GM21447 (cell line): ENCODE measurements around the gene NAA20.

ENCODE experiments used
- ATAC-seq: cut with Tn5 transposase; IDR thresholded peaks from one replicate; pipeline ENCODE4 v1.9.1; 2021; ENCODE audit not compliant: unreplicated experiment

The NAA20 gene, protein sequence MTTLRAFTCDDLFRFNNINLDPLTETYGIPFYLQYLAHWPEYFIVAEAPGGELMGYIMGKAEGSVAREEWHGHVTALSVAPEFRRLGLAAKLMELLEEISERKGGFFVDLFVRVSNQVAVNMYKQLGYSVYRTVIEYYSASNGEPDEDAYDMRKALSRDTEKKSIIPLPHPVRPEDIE

DNA sequence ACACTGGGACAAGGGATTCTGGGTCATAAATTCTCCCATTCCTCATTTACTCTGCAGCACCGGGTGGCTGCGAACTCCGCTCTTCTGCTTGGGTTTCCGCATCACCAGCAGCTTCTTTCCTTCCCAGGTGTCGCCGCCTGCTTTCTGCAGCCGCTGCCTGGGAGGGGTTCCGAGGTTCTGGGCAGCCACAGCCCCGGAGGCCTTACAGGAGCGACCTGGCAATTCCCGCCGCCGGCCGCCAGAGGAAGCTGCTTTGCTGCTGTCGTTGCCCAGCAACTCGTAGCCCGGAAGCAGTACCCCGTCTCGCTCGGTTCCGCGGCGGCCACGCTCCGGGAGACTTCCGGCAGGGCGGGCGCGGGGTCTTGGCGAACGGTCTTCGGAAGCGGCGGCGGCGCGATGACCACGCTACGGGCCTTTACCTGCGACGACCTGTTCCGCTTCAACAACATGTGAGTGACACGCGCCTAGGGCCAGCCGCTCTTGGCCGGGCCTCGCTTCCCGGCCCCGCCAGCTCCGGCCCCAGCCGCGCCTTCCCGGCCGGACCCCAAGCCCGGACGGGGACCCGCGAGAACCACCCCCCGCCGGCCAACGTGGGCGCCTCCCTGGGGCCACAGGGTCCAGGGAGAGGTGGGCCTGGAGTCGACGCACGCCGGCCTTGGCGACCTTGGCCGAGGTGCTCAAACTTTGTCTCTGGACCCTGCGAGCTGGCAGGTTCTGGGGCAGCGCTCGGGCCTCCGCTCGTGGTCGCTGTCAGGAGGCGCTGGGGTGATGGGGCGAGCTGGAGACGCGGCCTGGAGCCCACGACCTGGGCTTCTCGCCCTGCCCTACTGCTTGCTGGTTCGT is at the start of gene NAA20:
Gene NAA20, plus strand, starts transcription at position 362 of the 843 bp plus-strand sequence. Its CDS starts 35 bp downstream, at position 397.
- peak; percentile 98 for ATAC-seq

DNA sequence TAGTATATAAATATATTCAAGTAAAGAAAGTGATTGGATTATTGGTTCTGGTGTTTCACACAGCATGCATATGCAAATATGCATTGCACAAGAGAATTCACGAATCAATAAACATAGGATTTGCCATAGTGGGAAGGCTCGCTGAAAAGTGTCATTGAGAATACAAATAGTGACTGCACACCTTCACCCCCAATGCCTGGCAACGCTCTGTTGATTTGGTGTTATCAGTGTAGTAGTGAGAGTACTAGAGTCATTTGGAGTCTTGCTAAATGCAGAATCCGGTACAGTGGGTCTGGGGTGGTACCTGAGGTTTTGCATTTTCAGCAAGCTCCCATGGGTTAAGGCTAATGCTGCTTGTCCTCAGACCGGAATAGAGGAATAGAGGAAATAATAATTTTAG is 49.7 kb upstream of the NAA20 start:
- ATAC-seq, result no peak

DNA sequence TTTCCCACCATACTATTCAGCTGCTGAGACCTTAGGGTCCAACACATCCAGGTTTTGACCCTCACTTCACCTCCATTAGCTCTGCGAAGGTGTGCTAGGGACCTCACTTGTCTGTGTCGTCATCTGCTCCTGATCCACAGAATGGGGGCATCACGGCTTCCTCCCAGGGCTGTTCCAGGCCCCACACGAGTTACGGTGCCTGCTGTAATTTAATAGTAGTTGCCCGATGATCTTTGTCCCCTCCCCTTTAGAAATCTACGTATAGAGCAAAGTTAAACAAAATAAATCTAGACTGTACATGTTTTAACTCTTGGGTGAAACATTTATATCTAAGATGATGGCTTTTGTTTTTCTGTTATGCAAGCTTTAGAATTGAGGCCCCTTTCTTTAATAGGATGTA is 49.1 kb upstream of the NAA20 start:
- no peak for ATAC-seq

DNA sequence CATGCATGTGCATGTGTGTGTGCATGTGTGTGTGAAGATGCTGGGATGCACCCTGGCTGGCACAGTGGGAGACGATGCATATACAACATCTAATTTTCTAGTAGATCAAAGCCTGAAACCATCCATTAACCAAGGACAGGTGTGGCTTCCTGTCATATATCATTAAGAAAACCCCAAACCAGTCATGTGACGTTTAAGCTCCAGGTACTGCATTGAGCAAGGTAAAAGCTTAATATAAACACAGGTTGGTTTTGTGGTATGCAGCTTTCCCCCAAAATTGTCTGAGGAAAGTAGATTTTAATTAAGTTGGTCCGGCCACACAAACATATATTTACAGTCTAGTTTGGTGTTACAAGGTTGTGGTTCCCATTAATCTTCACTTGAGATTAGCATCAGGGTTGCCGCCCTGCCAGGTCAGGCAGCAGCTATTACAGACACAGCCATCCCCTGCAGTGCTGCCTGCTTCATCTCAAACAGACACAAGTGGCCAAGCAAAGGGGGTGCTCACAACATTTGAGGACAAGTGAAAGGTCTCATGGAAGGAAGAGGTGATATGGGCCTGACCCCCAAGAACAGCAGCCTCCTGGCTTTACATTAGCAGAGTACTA is 48.6 kb upstream of the NAA20 start:
- no peak for ATAC-seq

DNA sequence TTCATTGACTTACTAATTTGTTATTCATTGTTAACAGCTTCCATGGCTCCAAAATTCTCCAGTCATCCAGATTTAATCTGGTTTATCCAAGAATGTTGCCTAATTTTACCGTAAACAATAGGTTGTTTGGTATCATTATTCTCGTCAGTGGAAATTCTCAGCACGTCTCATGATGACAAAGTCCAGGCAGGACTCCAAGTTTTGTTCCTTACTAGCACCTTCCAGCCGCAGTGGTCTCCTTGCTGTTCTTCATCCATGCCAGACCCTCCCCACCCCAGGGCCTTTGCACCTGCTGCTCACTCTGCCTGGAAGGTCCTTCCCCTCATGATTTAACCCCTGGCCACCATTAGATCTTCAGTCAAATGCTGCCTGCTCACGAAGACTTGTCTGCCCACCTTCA is 48.1 kb upstream of the NAA20 start:
- ATAC-seq, result no peak

DNA sequence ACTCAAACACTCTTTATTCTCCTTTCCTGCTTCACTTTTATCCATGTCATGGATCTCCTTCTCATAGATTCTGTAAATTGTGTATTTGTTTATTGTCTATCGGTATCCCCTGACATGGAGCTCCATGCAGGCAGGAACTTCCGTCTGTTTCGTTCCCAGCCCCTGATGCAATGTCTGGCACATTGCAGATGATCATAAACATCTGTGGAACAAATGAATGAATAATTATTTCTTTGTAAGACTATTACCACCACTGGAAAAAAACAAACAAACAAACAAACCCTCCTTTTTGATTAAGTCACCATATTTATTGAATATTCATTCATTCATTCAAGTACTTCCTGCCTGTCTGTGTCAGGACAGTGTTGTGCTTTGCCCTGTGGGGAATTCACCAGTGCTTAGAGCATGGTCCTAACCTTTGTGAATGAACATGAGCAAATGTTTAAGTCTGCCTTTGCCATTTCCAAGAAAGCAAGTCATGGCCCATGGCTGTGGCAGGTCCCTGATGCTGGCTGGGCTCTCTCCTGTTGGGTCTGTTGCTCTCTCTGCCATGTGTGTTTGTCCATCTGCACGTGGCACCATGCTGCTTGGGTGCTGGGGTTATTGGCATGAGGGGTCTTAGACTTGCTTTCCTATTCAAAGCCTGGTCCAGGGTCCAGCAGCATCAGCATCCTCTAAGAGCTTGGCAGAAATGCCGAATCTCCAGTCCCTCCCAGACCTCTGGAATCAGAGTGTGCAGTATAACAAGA is 47.5 kb upstream of the NAA20 start:
- ATAC-seq, result no peak

DNA sequence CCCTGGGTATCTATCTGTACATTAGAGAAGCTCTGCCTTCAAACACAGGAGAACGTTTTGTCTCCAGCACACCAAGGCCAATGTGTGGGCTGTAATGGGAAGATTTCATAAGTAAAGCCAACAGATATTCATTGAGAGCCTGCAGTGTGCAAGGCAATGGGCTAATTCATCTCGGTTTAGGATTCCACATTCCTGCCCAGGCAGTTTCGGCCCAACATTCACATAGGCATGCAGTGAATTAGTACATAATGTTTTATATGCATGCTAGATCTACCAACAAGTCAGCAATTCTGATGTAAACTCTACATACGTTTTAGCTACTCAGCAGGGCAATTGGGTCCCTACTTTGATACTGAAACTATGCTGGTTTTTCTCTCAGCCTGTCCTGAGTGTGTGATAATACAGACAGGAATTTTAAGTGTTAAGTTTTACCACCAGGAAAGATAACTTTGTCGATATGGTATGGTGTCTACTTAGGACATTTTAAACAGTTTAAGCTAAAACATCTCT is 46.9 kb upstream of the NAA20 start:
- ATAC-seq, result no peak

DNA sequence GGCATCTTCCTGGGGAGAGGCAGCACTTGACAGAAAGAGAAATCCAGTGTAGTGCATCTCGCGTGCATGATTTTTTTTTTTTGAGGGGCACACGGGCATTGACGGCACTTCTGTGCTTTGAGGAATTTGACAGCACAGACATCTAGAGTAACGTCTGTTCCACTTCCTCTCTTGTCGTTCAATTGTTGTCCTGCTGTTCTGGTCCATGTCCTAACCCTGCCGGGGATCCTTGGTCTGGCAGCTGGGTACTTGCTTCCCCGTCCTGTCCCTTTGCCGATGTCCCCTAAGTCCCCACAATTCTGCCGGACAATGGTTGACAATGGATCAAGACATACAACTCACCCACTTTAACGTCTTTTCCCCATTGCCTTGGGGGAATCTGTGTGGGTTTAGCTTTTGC is 46.0 kb upstream of the NAA20 start:
- no peak for ATAC-seq

DNA sequence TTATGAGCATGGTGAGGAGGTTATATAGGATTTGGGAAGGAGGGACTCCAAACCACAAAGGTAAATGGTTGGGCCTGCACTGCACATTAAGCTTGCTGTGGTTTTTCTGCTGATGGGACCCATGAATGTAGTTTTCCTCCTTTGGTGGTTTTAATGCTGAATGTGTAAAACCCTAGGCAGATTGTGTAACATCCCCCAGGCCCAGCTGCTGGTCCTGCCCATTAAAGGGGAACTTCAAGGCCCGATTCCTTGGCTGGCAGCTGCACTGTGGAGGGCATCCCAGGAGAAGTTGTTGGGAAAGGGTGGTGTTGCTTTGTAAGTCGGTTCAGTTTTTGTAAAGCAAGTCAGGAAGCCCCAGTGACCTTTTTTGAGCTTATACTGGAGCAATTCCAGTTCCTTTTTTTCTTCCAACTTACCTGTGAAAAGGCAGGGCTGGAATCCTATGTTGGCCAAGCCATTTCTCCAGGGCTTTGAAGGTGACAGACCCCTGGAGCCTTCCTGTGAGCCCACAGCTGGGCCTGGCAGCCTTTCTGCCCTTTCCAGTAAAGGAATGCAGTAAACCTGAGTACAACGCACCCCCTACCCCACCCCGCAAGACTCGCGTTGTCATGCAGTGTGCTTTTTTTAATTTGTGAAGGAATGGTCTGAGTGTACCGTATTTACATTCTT is 43.1 kb upstream of the NAA20 start:
- no peak for ATAC-seq

DNA sequence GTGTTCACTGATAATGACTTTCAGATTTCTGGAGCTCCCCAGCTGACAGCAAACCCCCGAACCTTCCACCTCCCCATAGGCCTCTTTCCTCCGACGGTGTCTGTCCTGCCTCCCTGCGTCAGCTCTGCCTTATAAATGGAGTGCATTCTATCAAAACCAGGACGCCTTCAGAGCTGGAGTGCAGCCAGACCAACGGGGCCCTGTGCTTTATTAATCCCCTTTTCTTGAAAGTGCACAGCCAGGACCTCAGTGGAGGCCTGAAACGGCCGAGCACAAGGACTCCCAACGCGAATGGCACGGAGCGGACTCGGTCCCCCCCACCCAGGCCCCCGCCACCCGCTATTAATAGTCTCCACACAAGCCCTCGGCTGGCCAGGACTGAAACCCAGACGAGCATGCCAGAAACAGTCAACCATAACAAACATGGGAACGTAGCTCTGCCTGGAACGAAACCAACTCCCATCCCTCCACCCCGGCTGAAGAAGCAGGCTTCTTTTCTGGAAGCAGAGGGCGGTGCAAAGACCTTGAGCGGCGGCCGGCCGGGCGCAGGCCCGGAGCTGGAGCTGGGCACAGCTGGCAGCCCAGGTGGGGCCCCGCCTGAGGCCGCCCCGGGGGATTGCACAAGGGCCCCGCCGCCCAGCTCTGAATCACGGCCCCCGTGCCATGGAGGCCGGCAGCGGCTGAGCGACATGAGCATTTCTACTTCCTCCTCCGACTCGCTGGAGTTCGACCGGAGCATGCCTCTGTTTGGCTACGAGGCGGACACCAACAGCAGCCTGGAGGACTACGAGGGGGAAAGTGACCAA is 42.3 kb upstream of the NAA20 start:
- ATAC-seq, result no peak

DNA sequence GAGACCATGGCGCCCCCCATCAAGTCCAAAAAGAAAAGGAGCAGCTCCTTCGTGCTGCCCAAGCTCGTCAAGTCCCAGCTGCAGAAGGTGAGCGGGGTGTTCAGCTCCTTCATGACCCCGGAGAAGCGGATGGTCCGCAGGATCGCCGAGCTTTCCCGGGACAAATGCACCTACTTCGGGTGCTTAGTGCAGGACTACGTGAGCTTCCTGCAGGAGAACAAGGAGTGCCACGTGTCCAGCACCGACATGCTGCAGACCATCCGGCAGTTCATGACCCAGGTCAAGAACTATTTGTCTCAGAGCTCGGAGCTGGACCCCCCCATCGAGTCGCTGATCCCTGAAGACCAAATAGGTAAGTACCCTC is 41.7 kb upstream of the NAA20 start:
- no peak for ATAC-seq

DNA sequence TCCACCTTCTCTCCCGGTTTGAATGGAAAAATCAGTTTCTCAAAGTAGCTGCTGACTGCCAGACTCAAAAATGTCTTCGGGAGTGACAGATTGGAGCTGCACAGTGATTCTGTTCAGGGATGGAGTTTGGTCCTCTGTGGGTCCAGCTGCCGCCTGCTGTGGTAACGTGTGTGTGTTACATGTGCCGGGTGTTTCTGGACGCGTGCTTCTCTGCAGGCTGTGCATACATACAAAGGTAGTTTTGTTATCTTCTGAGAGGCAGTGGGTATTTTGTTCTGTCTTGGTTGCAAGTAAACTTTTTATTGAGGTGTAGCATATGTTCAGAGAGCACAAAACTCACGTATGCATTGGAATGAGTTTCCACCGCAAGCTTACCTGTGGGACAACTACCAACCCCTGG is 41.3 kb upstream of the NAA20 start:
- ATAC-seq, result no peak

DNA sequence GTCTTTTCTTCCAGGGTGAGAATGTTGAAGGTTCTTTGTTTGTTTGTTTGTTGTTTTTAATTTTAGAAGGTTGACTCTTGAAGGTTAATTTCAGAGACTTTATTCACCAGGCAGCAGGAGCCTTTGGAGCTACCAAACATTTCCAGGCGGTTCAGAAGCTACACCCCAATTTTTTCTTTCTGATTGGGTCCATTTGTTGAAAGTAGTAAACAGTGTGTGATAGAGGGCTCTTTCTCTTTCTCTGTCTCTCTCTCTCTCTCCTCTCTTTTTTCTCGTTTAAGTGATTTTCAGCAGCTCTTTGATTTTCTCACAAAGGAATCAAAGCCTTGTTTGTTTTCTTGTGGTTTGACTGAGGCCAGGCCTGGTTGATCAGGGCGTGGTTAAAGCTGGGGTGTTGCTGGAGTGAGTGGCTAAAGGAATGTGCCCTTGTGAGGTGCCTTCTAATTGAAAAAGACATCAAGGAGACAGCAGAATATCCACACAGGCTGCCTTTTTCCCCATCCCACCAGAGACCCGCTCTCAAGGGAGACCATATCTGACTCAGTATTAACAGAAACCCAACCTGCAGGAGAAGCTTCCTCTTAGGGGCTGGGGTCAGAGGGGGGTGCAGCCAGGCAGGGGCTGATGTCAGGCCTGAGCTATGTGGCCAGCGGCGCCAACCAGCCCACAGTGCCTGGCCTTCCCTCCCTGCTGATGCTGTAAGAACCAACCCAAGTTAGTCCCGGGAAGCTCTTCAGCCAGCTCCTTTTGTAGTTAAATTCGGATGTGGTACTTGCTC is 40.4 kb upstream of the NAA20 start:
- ATAC-seq, result no peak

DNA sequence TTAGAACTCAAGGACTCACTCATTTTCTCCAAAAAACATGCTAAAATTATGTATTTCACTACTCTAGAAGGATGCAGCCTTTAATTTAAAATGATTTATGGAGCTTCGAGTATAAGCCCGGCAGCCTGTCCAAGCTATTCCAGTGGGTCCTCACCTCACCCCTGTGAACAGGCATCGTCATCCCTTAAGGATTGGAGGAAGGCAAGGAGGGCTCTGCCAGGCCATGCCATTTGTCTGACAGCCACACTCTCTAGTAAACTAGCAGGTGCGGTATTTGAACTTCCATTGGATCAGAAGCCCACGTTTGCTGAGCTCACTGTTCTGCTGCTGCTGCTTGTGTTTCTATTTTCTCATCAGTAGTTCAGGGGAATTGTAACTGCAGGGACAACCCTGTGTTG is 39.8 kb upstream of the NAA20 start:
- ATAC-seq, result no peak

DNA sequence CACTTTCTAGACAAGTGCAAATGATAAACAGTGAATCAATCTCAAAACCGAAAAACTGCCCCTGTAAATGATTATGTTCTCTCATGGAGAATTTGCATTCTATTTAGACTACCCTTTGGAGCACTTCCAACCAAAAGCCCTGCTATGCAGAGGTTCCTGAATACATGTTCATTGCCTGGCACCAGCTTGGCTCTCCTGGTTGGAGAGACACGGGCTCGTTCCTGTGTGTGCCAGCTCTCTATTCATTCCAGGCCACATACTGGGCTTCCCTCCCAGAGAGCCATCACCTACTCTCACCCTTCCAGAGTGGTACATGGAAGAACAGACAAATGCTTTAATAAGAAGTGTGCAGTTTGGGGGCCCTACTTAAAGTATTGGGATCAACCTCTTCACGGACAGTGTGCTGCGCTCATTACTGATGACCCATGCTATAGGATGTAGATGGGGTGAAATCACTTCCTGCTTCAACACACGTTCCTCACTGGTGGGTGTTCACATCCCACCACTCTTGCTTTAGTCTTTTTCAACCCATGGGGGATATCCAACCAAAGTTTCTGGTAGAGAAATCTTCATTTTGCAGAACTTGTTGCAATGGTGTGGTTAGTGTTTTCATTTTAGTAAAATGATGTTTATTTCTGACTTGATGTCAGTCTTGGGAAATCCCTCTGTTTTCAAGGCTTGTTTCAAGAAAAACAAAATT is 38.5 kb upstream of the NAA20 start:
- no peak for ATAC-seq

DNA sequence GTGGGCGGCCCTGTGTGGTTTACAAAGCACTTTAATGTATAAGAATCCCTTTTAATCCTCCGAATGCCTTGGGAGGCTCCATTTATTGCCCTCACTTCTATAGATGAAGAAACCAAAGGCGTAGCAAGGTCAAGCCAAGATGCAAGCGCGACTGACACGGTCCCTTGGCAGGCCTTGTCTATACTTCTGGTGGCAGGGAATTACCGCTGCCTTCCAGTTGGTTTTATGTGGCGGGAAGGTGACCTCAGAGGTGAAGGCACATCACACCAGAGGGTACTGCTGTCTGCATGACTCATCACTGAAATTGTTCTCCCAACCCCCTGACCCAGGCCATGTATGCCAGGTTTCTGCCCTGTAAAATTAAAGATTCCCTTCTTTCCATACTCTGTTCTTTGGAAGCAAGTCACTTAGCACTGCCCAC is 36.1 kb upstream of the NAA20 start:
- ATAC-seq, result no peak

DNA sequence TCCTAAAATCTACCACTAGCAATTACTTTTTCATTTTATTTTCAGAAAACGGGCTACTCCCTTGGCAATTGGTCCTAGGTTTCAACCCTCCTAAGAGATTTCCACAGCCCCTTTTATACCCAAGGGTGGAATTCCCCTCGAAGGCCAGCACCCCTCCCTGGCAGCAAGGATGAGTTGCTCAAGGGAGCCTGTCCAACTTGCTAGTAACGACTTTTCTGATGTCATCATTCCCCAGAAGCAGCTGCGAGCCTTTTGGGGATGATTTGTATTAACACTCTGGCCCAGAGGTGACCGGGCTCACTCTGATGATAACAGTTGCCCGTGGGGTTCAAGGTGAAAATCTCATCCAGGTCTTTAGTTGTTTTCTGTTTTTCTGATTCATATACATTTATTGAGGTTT is 30.7 kb upstream of the NAA20 start:
- no peak for ATAC-seq

DNA sequence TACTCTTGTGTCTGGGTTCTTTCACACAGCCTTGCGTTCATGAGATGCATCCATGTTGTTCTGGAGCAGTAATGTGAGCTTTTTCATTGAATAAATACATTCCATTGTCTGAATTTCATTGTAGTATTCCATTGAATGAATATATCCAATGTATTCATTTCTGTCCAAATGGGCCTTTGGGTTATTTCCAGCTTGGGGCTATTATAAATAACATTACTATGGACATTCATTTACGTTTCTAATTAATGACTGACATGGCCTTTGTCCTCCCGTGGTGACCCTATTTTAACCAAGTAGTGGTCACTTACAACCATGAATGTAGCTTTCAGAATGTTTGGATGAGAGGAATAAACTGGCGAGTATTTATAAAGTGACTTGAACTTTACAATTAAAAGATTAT is 30.1 kb upstream of the NAA20 start:
- no peak for ATAC-seq

DNA sequence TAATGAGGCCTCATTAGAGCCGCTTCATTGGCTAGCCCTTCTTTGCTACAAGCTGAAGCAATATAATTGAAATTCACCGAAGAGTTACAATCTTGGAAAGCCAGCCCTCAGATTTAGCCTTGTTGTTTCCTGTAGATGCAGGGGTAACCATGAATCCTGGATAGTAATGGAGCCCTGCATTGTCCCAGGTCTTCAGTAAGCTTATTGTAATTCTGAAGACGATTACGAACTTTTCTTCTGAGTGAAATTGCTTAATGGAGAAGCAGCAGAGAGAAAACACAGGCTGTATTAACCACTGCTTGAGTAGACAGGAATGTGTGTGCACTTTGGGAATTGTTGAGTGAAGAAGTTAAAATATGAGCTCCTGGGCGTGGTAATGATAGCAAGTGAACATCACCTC is 26.3 kb upstream of the NAA20 start:
- ATAC-seq, result no peak
